ENCODE measurements around the gene OR6J1. TPM values are rescaled to one million over a fixed set of nuclear protein-coding genes. Genes with fewer than 3 reads are reported as not detected.
"Not testable (repeated sequence)": the region's sequence is repeated elsewhere in the genome, so short reads cannot be mapped to it uniquely, and the experiment has no call there.

The OR6J1 gene
- total and polyA plus RNA-seq, 2 of the 8 experiments (the other 6 are each of a cell fraction or from before 2014, with no cell fraction given), result not detected

- H2BK5ac ChIP-seq (ENCODE audit: low read depth, low read length); FAIRE-seq; CTCF ChIA-PET (ENCODE audit: partially characterized antibody); H3K4me2 ChIP-seq (ENCODE audit: insufficient read depth in 1 of 2, low read depth in 2 of 2, low read length in 2 of 2); H2BK12ac ChIP-seq (ENCODE audit: low read depth, low read length); H3K4me1 ChIP-seq (replicated peaks in 1 of 4; ENCODE audit: control insufficient read depth in 3 of 4, insufficient read depth in 4 of 4, low read length in 3 of 4); H2BK15ac ChIP-seq (ENCODE audit: low read length); POLR2A ChIA-PET (ENCODE audit: partially characterized antibody); H3K18ac ChIP-seq (ENCODE audit: extremely low read depth, low read length); H3K14ac ChIP-seq (ENCODE audit: insufficient read length); H3K36me3 ChIP-seq (ENCODE audit: control insufficient read depth in 2 of 4, insufficient read depth in 4 of 4, low read length in 3 of 4); H3K79me2 ChIP-seq (ENCODE audit: control insufficient read depth in 1 of 2, insufficient read depth in 2 of 2, low read length in 2 of 2); H3K27ac ChIP-seq (ENCODE audit: low read depth, low read length); H3K27me3 ChIP-seq (replicated peaks in 1 of 4; ENCODE audit: control insufficient read depth in 3 of 4, extremely low read depth in 1 of 4, insufficient read depth in 3 of 4, low read length in 3 of 4); H3K79me1 ChIP-seq (ENCODE audit: low read depth, low read length); H2BK20ac ChIP-seq (ENCODE audit: low read length); H4K8ac ChIP-seq (ENCODE audit: extremely low read depth, insufficient read depth, low read length); H4K5ac ChIP-seq (ENCODE audit: insufficient read length, low read depth, low read length); H2AK5ac ChIP-seq (ENCODE audit: low read depth, low read length); DNase-seq (ENCODE audit: low read depth in 1 of 2, low spot score in 2 of 2); H3K56ac ChIP-seq (replicated peaks; ENCODE audit: insufficient read length, low read depth, low read length); H3K23ac ChIP-seq (ENCODE audit: insufficient read length); H4K20me1 ChIP-seq (replicated peaks in 1 of 2; ENCODE audit: control insufficient read depth in 1 of 2, insufficient read depth in 2 of 2, low read length in 2 of 2); H2AFZ ChIP-seq (ENCODE audit: low read length); H2BK120ac ChIP-seq (replicated peaks; ENCODE audit: low read depth, low read length); H3K4ac ChIP-seq (replicated peaks; ENCODE audit: insufficient read length, low read depth, low read length); H3K9ac ChIP-seq (replicated peaks in 1 of 4; ENCODE audit: extremely low read depth in 1 of 4, low read depth in 3 of 4, low read length in 3 of 4); H3K9me3 ChIP-seq (ENCODE audit: insufficient read depth in 2 of 2, low read depth in 1 of 2, low read length in 1 of 2); H3K4me3 ChIP-seq (ENCODE audit: extremely low read depth in 1 of 4, insufficient read depth in 2 of 4, low read depth in 3 of 4, low read length in 4 of 4); H4K91ac ChIP-seq (replicated peaks; ENCODE audit: insufficient read length, low read length); H3K23me2 ChIP-seq (ENCODE audit: low read depth, low read length): not testable (repeated sequence)
- 88% methylated on average over 2 of the region's 2 CpGs; no CpG with 5 or more reads in 1 of the 2 experiments for WGBS, 2 experiments (ENCODE audit: extremely low coverage in 1 of 2, insufficient coverage in 1 of 2, insufficient read length in 1 of 2, insufficient replicate concordance in 2 of 2, low coverage in 1 of 2, low lambda C conversion rate in 2 of 2, missing lambda C conversion rate in 1 of 2)
Observed at GRCh38 chr14:22615765-22616164, 28.4 kb downstream of the OR6J1 start.
